Uterus (tissue), 2 donors: Measurements from ENCODE around the gene KIAA0513.

ENCODE experiments used
- CTCF ChIP-seq, 4 experiments: fragments of 200-600 bp in 2 of 4; fragments of 450-650 bp in 2 of 4; sonication (generic) in 2 of 4; IDR thresholded peaks; one replicate each; pipeline ENCODE4 v1.5.1; 2016 to 2019; ENCODE audit warnings: antibody characterized with exemption in 4 of 4, mild to moderate bottlenecking in 2 of 4, moderate library complexity in 1 of 4
- POLR2A ChIP-seq, 2 donors: fragments of 450-650 bp; IDR thresholded peaks; one replicate each; pipeline ENCODE4 v1.6.1; 2016; ENCODE audit warnings: antibody characterized with exemption in 2 of 2, mild to moderate bottlenecking in 1 of 2, moderate library complexity in 1 of 2

GRCh38 chr16:84989749-84990620 is 37.6 kb upstream of the KIAA0513 start:
- no peak for TF ChIP-seq CTCF (IDR thresholded peaks at IDR 0.05)
- no peak for TF ChIP-seq POLR2A (IDR thresholded peaks at IDR 0.05)
